PFSK-1 (cell line): Measurements from ENCODE around the gene ADAM12.

Experiments
- POLR2AphosphoS5 ChIP-seq: IDR thresholded peaks from 2 replicates; pipeline ENCODE4 v1.6.1; 2012; ENCODE audit warnings: low read depth, mild to moderate bottlenecking, control low read depth, low read length, moderate library complexity
- REST ChIP-seq, 2 experiments: IDR thresholded peaks; 2 replicates each; pipeline versions ENCODE4 v1.6.1 to v1.8.0; 2011 to 2012; ENCODE audit warnings: low read depth in 2 of 2, low read length in 2 of 2, control low read depth in 1 of 2, inconsistent platforms in 1 of 2, mild to moderate bottlenecking in 1 of 2, moderate library complexity in 1 of 2; ENCODE audit not compliant: insufficient read depth in 1 of 2

GRCh38 chr10:126230587-126230986 is 157.7 kb downstream of the ADAM12 start:
- TF ChIP-seq REST (IDR thresholded peaks at IDR 0.05; ENCODE audit: insufficient read depth in 1 of 2, low read depth in 2 of 2, low read length in 2 of 2) (no peak), POLR2AphosphoS5 (no peak)
